ENCODE results near the gene SAFB.

Gene SAFB

DNA sequence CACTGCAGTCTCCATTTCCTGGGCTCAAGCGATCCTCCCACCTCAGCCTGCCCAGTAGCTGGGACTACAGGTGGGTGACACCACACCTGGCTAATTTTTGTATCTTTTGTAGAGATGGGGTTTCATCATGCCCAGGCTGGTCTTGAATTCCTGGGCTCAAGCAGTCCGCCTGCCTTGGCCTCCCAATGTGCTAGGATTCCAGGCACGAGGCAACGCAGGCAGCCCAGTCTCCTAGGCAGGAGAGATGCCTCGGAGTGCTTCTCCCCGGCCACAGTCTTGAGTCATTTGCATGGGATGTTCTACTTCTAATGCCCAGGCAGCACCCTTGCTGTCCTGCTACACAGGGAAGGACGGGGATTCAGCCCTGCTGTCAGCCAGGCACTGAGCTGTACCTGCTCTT is 48.7 kb downstream of the SAFB start:
- no peak for DNase-seq

DNA sequence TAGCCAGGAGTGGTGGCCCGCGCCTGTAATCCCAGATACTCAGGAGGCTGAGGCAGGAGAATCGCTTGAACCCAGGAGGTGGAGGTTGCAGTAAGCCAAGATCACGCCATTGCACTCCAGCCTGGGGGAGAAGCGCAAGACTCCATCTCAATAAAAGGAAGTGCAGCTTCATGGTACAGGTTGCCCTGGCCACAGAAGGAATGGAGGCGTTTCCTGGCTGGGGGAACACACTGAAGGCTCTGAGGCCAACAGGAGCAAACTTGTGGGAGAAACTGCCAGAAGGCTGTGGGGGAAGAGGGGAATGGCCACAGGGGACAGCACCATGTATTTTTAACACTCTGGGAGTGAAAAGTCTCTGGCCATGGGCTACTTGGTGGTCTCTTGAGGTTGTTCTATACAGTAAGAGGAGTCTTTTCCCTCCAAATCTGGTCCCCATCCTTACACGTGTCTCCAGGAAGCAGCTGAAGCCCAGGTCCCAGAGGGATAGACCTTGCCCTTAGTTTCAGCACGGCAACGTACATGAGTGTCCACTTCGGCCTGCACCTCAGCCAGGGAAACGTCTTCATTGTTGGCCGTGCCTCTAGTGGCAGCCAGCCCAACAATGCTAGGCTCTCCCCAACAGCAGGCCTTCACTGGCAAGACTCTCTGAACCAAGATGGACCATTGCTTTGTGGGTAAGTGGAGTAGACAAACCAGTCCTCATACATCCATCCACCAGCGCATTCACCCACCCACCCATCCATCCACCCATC is 50.0 kb downstream of the SAFB start:
- DNase-seq, result no peak

DNA sequence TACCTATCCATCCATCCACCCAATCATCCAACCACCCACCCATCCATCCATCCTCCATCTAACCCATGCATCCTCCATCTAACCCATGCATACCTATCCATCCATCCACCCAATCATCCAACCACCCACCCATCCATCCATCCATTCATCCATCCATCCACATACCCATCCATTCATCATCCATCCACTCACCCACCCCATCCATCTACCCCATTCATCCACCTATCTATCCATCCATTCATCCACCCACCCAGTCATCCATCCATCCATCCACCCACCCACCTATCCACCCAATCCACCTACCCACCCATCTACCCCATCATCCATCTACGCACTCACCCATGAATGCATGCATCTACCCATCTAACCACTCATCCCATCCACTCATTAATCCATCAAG is 50.9 kb downstream of the SAFB start:
- DNase-seq, result no peak

DNA sequence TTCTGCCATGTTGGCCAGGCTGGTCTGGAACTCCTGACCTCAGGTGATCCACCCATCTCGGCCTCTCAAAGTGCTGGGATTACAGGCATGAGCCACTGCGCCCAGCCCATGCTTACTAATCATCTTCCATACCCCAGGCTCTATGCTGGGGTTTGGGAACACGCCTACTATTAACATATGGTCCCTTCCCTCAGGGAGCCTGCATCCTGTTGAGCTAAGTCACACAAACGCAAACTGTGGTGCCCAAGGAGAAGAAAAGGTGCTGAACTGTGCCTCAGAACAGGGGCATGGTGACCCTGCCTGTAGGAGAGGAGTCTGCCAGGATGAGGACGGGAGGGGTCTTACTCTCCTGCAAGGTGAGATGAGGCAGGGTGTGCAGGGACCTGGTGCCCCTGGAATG is 51.8 kb downstream of the SAFB start:
- no peak for DNase-seq

DNA sequence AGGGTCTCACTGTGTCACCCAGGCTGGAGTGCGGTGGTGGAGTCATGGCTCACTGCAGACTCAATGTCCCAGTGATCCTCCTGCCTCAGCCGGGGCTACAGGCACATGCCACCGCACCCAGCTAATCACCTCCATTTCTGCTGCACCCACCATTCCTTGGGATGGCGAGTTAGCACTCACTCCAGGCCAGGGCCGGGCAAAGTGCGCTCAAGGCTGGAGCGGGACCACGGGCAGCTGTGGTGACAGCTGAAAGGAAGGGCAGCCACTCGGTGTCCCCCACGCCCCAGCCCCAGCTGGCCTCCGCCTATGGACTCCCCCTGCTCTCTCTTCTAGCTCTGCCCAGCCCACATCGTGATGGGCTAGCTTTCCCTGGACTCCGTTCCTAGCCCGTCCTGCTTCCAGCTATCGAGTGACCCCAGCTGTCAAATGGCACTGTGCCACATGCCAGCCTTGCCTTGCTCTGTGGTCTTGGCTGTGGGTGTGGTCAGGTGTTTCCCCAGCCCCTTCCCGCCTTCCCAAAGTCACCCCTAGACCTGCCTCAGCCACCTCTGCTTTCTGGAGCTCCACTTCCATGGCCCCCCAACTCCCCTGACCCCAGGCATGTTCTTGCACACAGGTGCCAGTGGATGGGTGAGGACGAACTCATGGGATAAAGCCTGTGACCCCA is 53.4 kb downstream of the SAFB start:
- DNase-seq, result no peak

DNA sequence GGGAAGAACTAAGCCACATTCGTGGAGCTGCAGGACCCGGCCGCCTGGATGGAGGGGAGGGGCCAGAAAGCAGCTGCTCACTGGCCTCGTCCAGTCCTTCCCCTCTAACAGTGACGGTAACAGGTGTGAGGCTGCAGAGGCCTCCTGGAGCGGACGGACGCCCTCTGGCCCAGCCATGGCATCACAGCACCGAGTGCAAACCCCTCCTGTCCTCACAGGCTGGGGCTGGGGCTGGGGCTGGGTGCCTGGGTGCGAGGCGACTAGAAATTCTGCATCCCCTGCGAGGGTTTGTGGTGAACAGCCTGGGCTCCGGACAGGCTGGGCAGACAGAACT is 53.9 kb downstream of the SAFB start:
- DNase-seq, result no peak

DNA sequence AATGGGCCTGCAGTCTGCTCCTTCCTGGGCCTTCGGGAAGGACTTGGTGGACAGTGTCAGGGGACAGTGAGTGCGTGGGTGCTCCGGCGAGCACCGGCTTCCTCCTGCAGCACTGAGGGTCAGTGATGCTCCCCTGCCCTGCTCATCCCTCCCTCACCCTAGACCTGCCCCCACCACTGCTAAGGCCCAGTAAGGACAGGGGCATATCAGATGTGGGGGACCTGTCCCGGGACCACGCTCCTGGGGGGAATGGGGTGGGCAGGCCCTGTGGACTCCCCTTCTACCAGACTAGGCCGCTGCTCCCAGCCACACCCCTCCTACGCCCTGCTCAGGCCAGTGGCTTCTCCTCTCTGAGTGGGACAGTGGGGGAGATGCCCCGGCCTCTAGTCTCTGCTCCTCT is 54.3 kb downstream of the SAFB start:
- no peak for DNase-seq

DNA sequence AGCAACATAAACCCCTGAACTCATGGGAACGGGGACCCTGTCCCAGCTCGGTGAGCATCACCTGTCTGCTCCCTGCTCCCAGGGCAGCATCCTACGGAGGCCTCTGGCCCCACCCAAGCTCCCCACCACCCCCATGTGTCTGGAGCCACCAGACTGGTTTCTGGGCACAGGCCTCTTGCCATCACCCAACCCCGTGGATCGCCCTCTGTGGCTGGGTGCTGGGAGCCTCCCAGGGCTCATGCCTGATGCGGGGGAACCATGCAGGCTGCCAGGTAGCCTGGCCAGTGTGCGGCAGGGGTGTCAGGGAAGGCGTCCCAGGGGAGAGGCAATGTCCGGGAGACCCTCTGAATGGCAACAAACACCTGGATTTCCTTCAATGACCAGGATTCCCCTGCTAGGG is 54.7 kb downstream of the SAFB start:
- no peak for DNase-seq

DNA sequence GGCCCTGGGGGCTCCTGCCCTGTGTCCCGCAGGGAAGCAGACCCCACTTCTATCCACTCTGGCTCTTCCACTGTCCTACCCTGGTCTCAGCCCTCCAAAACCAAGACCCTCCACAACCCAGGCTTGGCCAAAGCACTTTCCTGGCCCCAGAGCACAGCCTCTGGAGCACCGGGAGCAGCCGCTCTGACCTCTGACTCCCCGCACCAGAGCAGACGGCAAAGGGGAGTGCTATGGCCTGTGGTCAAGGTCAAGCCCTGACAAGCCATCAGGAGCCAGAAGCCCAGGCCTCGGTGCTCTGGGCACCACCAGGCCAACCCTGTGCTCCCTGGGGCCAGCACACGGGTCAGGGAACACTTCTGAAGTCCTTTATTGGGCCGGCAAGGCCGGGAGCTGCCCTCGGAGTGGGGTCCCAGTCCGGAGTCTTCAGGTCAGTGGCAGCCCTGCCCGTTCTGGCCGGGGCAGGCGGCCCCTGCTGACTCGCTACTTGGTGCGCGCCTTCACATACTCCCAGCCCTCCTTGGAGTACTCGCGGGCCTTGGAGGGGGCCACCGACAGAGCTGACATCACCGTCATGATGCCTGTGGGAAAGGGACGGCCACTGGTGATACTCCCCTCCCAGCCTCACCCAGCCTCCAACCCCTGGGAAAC is 55.3 kb downstream of the SAFB start:
- DNase-seq, result no peak

DNA sequence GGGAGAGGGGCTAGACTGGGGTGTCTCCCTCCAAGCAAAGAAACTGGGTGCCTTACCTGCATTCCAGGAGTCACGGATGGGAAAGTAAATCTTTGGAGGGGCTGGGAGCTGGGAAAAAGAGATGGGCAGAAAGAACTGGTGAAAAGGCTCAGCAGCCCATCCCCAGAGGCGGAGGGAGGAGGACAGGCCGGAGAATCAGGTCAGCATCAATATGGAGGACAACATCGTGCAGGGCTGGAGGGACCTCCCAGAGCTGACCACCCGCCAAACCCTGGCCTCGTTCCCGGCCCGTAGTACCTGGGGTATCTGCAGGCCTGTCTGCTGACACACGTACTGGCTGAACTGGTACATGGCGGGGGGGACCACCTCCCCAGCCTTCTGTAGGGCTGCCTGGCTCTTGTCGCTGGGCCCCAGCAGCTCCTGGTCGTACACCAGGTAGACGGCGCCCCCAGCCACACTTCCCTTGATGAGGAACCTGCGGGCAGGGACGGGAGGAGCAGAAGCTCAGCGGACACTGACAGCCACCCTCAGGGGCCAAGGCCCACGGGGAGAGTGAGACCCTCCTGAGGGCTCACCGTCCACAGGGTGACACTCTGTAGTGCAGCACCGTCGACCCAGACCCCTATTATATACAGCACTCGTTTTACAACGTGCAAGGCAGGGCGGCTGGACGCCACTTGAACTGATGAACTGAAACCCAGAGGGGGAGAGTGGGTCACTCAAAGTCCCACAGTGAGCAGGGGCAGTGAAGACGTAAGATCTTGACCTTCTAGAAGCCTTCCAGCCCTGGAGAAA is 56.6 kb downstream of the SAFB start:
- DNase-seq, result no peak

DNA sequence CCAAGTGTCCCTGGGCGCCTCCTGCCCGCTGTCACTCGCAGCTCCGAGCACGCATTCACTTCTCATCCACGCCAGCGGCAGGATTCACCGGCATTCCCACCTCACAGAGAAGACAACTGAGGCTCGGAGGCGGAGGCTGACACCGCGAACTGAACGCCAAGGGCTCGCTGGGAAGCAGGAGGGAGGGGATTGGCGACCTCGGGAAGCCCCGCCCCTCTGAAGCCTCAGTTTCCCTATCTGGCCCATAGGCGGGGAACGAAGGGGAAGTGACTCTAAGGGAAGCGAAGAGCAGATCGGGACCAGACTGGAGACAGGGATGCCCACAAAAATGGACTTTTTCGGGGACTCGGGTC is 57.2 kb downstream of the SAFB start:
- DNase-seq, result no peak

DNA sequence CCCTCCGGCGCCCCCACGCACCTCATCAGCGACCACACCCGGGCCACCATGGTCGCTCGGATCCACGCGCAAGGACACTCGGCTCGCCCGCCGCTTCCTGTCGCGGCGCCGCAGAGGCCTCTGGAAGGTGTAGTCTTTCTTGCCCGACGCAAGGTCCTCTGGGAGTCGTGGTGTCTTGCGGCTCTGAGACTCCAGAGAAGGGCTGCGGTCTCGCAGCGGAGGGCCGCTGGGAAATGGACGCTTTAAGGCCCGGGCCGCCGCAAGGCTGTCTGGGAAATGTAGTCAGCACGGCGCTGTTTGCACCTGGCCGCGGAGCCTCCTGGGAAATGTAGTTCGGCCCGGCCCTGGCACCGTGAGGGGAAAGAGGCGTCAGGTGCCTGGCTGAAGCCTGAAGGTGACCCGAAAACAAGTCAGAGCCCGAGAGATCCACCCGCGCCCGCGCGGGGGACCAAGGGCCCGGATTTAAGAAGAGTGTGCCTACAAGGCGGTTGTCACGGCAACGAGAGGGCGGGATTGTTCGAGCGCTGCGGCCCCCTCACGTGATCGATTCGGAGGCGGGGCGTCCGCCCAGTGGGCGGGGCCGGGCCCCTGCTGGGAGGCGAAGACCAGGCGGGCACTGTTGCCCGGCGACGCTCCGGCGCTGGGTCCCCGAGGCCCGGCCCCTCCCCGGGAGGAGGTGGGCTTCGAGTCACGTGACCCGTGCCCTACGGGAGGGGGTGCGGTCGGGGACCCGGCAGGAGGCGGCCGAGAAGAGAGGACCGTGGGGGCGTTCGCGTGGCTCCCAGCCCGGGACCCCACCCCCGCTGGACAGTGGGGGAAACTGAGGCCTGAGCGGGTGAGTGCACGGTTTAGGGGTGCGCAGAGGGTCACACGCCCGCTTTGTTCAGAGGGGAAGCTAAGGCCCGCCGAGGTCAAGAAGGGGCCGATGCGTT is 57.8 kb downstream of the SAFB start, which contains the start of the genes HSD11B1L and MICOS13:
TSS of gene HSD11B1L (plus strand) at position 591 of the 932 bp plus-strand sequence. CDS start 3,806 bp downstream, outside the sequence.
TSS of gene MICOS13 (minus strand) at position 80 of the 932 bp plus-strand sequence. CDS start at position 50, 30 bp downstream.
- peak; percentile 97 for DNase-seq

DNA sequence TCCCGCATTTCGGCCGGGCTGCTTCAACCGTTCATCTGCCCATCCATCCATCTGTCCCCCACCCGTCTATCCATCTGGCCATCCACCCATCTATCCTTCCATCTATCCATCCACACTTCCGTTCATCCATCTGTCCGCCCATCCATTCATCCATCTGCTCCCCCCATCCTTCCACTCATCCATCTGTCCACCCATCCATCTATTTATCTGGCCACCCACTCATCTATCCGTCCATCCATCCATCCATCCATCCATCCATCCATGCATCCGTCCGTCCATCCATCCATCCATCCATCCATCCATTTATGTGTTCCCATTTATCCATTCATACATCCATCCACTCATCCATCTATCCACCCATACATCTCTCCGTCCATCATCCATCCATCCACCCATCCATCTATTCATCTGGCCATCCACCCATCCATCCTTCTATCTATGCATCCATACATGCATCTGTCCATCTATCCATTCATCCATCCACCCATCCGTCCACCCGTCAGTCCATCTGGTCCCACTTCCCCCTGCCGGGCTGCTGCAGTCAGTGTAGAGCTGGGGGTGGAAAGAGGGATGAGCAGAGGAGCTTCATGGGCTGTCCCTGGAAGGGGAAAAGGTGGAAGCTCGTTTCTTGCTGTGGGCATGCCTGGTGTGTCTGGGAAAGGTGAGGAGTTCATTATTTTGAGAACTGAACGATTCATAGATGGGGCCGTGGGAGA is 58.7 kb downstream of the SAFB start:
- DNase-seq, result no peak

DNA sequence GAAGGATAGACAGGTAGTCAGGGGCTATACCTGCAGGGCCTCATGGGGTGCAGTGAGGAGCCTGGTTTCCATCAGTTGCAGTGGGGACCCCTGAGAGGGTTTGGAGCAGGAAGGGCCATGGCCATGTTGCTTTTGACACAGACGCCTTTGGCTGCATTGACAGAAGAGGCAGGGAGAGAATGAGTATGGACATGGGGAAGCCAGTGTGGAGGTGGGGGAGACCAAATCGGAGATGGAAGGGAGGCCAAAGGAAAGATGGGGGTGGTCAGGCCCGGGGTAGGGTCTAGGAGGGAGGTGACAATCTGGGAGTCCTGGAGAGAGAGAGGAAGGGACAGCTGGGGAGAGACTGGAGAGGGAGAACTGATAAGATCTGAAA is 59.2 kb downstream of the SAFB start:
- no peak for DNase-seq

DNA sequence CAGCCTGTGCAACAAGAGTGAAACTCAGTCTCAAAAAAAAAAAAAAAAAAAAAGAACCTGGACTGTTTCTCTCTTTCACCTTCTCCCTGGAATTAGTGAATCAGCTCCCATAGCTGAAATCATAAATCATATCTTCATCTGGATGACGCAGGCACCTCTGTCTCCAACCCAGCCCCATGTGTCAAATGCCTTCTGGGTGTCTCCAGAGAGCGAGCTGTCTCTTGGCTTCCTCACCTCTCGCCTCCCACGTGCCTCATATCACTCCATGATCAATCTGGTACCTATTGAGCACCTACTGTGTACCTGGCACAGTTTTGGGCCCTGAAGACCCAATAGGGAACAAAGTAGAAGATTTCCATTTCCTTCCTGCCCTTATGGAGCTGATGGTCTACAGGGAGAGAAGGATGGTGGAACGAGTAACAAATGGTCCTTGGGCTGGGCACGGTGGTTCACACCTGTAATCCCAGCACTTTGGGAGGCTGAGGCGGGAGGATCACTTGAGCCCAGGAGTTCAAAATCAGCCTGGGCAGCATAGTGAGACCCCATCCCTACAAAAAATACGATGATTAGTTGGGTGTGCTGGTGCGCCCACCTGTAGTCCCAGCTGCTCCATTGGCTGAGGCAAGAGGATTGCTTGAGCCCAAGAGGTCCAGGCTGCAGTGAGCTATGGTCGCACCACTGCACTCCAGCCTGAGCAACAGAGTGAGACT is 60.4 kb downstream of the SAFB start:
- no peak for DNase-seq

DNA sequence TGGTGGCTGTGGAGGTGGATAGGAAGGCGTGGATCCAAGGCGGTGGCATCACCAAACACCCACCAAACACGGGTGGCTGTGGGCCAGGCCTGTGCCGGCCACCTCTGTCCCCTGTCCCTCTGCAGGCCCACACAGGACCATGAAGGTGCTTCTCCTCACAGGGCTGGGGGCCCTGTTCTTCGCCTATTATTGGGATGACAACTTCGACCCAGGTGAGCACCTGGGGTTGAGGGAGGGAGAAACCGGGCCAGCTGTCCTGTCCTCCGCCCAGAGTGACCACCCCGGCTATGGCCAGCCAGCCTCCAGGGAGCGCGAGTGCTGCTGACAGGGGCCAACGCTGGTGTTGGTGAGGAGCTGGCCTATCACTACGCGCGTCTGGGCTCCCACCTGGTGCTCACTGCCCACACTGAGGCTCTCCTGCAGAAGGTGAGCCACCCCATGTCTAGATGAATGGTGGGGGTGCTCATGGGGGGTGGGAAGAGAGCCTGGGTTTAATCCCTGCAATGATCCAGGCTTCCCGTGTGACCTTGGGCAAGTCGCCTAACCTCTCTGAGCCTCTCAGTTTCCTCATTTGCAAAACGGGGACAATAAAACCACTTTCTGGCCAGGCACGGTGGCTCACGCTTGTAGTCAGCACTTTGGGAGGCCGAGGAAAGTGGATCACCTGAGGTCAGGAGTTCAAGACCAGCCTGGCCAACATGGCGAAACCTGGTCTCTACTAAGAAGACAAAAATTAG is 62.0 kb downstream of the SAFB start:
- DNase-seq, result no peak

DNA sequence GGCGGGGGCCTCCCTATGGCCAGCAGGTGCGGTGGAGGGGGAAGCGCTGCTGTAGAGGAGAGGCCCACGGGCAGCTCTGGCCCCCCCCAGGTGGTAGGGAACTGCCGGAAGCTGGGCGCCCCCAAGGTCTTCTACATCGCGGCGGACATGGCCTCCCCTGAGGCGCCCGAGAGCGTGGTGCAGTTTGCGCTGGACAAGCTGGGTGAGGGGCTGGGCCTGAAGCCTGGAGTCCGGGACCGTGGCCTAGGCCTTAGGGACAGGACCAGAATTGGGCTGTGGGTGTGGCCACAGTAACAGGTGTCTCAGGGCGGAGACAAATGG is 63.4 kb downstream of the SAFB start:
- no peak for DNase-seq

DNA sequence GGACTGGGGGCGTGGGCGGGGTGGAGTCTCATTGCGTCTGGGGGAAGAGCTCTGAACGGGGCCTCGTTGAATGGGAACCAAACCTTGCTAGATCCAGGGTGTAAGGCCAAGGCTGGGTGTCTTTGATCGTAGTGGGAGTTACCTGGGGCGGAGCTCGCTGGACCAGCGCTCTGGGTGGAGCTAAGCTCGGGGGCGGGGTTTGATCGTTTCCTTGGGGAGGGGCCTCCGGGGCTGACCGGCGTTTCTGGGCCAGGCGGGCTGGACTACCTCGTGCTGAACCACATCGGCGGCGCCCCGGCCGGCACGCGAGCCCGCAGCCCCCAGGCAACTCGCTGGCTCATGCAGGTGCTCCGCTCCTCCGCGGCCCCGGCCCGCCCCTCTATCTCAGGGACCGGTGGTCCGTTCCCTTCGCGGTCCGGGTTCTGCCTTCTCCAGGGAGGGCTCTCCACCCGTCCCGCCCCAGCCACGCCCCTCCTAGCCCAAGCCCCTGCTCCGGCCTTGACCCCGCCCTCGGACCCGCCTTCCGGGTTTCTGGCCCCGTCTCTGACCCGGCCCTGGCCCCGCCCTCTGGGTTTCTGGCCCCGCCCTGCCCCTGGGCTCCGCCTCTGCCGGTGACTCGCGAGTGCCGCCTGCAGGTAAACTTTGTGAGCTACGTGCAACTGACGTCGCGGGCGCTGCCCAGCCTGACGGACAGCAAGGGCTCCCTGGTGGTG is 63.9 kb downstream of the SAFB start:
- DNase-seq, result peak; percentile 92

DNA sequence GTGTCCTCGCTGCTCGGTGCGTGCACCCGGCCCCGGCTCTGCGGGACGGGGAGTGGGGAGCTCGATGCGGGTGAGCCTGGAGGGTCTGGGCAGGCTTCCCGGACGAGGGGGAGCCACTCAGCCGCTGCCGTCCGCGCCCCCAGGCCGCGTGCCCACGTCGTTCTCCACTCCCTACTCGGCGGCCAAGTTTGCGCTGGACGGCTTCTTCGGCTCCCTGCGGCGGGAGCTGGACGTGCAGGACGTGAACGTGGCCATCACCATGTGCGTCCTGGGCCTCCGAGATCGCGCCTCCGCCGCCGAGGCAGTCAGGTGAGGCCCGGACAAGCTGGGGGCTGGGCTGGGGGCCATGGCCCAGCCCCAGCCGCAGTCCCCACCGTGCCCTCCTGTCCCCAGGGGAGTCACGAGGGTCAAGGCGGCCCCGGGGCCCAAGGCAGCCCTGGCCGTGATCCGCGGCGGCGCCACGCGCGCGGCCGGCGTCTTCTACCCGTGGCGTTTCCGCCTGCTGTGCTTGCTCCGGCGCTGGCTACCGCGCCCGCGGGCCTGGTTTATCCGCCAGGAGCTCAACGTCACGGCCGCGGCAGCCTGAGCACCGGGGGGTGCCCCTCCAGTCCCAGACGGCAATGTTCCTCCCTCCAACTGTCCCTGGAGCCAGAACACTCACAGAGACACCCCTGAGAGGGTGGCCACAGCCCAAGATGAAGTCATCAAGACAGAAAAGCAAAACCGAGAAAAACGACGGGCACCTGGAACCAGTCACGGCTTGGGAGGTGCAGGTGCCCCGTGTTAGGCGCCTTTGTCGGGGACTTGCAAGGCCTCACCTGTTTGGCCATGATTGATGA is 64.7 kb downstream of the SAFB start:
- DNase-seq, result no peak
